AML-193 (cell line): Measurements from ENCODE around the gene WNT10A.
A peak's percentile ranks its signal among the peaks of the same experiment; 100 is the strongest.

Source experiments
- DNase-seq, 2 experiments: peaks; one replicate each; lab custom pipeline; 2025; lab: John Stamatoyannopoulos, UW

WNT10A gene

DNA sequence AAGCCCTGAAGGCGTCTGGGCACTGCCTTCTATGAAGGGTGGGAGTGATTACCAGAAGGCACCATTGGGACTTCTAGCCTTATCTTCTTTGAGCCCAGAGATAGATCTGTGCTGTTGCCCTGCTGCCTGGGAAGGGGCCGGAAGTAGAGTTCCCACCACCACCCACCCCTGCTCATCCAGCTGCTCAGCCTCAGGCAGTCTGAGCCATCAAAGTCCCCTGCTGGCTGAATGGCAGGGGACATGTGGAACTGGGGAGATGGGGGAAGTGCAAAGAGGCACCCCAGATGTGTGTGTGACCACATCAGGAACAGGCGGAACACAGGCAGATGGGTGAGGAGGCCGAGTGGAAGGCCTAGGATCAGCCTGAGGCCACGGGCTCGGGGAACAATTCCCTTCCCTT lies 3.3 kb upstream of the WNT10A start:
- no peak for DNase-seq

GRCh38 chr2:218877891-218878290 lies 2.8 kb upstream of the WNT10A start:
- DNase-seq: no peak

DNA sequence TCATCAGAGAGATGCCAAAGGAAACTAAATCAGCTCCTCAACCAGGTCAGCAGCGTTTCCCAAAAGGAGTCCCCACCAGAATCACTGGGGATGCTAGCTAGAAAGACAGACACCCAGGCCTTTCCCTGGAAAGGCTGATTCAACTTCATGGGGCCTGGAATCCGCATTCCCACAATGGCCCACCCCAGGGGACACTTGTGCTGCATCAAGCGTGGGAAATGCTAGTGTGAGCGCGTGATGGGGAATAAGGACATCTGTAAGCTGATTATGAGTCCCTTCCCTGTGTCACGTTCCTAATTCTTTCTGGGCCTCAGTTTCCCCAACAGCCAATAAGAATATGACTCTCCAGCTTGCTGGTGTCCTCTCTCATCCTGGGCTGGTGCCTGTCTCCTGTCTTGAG lies 2.2 kb upstream of the WNT10A start:
- no peak for DNase-seq

GRCh38 chr2:218878926-218879761 lies 1.5 kb upstream of the WNT10A start:
- no peak for DNase-seq

DNA sequence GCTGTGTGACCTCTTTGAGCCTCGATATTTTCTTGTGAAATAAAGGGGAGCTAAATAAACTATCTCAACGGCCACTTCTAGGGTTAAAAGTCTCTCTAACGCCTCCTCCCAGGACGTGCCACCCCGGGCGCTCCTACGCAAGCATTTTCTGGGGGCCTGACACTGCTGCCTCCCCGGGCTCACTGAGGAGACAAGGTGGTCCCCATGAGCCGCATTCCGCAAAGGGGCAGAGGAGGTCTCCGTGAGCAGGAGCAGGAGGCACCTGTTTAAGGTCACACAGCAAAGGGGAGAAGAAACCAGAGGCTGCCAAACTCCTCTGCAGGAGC lies 913 bp upstream of the WNT10A start:
- DNase-seq: no peak

GRCh38 chr2:218880859-218881594 lies 375 bp downstream of the WNT10A start:
- no peak for DNase-seq

- DNase-seq: no peak
These were observed 1.2 kb downstream of the WNT10A start for GRCh38 chr2:218881744-218882460.

DNA sequence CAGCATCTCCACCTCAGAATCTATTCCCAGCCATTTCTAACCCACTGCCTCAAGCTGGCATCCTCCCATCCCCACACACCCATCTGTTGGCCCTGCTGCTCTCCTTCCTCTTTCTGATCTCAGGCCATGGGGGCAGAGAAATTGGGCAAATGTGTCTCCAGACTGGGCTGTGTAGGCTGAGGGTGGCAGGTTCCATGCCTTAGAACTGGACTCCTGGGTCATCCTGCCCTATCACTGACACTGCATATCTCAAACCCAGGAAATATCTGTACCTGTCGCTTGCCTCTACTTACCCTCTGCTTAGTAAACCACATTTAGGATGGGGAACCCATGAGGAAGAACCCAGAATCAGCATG lies 1.8 kb downstream of the WNT10A start:
- peak; percentile 41 to 43 for DNase-seq

DNA sequence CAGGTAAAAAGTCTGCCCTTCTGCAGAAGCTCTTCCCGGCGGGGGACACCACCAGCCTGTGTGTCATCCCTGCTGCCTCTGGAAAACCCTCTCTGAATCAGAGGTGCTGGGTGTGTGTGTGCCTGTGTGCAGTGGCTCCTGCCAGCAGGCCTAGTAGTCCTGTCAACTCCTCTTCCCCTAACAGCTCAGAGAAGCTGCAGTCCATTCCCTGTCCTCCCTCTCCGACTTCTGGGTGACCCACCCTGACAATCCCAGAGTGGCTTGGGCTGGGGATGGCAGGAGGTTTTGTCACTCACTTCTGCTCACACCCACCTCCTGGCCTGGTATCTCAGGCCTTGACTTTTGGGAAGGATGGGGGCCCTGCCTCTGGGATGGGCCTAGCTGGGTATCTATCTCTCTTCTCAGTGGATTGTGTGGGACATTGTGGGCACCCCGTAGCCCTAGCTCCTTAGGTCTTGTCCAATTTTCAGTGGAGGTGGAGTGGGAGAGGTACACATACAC lies 2.3 kb downstream of the WNT10A start:
- DNase-seq: no peak

- DNase-seq: no peak
These were observed 3.1 kb downstream of the WNT10A start for GRCh38 chr2:218883491-218884490.

DNA sequence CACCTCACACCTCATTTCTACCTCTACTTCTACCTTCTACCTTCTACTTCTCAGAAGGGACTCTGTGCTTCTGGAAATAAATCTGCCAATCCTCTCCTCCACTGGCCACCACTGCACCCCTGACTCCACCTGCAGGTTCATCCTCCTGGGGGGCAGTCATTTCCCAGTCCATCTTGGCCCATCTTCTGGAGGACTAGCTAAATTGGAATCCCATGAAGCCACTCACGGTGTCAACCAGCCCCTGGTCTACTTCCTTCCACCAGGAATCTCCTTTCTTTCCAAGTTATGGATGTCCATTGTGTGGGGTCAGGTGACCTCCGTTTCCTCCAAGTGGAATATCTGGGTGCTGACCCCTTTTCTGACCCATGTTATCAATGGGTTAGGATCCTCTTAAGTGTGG lies 3.9 kb downstream of the WNT10A start:
- no peak for DNase-seq

DNA sequence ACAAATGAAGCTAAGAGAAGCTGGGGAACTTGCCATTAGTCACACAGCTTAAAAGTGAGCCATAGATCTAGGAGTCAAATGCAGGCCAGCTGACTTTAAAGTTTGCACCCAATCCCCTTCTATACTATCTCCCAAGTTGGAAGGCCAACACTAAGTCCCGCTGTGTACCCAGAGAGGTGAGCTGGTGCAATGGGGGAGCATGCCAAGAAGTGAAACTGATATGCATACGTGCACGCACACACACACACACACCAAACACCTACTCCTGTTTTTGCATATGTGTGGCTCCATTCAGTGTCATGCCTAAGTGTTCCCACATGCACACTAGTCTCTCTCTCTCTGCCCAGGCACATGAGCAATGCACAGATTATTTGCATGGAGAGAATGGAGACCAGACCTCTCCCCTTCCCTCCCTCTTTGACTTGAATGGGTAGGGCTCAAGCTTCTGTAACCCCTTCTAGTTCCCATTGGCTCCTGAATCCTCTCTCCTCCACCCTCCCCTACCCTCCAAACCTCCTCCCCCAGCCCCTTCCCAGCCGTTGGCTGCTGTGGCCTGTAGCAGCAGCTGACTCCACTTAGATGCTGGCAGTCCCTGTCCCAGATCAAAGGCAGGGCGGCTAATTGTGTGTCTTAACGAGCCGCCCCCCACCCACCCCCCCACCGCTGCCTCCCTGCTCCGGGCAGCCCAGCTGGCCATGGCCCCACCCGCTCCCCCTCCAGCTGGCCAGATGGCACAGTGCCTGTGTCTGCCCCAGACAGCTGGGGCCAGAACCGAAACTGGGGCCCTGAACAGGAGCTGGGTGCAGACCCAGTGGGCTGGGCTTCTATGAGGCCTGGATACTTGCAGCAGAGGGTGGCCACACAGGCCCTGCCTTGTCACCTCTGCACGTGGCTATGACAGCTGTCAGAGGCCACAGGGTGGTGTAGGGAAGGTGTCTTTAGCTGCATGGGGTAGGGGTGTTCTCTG lies 5.6 kb downstream of the WNT10A start:
- no peak for DNase-seq

GRCh38 chr2:218887079-218887478 lies 6.4 kb downstream of the WNT10A start:
- no peak for DNase-seq

- no peak for DNase-seq
These were observed 7.7 kb downstream of the WNT10A start for GRCh38 chr2:218888341-218888740.

GRCh38 chr2:218889937-218890336 lies 9.3 kb downstream of the WNT10A start:
- DNase-seq: no peak

- no peak for DNase-seq
These were observed 9.7 kb downstream of the WNT10A start for GRCh38 chr2:218890369-218890768.

DNA sequence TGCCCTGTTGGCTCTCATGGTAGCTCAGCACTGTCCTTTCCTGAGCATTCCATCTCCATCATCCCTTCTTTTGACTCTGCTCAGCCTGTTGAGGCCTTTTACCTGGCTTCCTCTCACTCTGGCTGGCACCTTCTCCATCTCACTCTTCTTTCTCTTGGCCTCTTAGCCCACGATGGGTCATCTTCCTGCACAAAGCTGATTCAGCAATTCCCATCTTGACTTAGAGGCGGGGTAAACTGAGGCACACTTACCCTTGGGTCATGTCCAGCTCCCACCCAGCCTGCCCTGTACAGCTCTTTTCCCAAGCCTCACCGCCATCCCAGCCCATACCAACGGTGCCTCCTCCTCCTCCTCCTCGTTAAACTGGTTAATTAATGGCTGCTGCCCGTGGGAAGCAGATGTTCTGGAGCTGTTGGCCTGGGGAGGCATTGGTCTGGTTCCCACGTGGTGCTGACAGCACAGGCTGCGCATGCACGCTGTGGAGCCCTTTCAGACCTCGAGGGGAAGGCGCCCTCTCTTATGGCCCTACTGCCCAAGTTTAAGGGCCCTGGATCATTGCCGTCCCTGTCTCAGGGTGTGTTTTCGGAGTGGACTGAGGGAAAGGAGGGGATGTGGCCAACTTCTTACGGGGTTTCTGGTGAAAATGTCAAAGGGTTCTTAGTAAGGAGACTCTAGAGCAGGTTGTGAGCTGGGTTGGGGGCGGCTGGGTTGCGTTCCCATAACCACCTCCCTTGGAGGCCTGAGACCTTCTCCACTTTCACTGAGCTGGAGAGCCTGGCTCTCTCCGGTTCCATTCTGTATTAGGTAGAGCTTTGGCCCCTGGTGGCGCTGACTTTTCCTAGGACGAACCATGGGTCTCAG lies 10.9 kb downstream of the WNT10A start:
- DNase-seq: no peak

GRCh38 chr2:218892693-218893348 lies 12.2 kb downstream of the WNT10A start:
- peak; percentile 63 to 75 for DNase-seq
